Activated T-cell treated with anti-CD3 and anti-CD28 coated beads, Interleukin-2, amount 50 U/mL, for 1 hour (primary cell): ENCODE results near the gene LDLRAD1.
"Not testable (repeated sequence)": the region's sequence is repeated elsewhere in the genome, so short reads cannot be mapped to it uniquely, and the experiment has no call there.

Experiments
- DNase-seq: peaks from one replicate; pipeline ENCODE4 v3.0.0-alpha.2; 2020

LDLRAD1 gene

GRCh38 chr1:54016343-54017282, 1.4 kb downstream of the LDLRAD1 start:
- DNase-seq: no peak

- DNase-seq: no peak
These were observed 3.9 kb downstream of the LDLRAD1 start for GRCh38 chr1:54014009-54014629.

GRCh38 chr1:54013393-54014008, 4.5 kb downstream of the LDLRAD1 start:
- DNase-seq: no peak

GRCh38 chr1:54012863-54013262, 5.1 kb downstream of the LDLRAD1 start:
- no peak for DNase-seq

GRCh38 chr1:54012008-54012325, 6.0 kb downstream of the LDLRAD1 start:
- DNase-seq: no peak

- DNase-seq: no peak
These were observed 6.5 kb downstream of the LDLRAD1 start for GRCh38 chr1:54011316-54012007.

GRCh38 chr1:54010415-54011117, 7.4 kb downstream of the LDLRAD1 start:
- DNase-seq: no peak

GRCh38 chr1:54009406-54009805, 8.6 kb downstream of the LDLRAD1 start:
- no peak for DNase-seq

GRCh38 chr1:54008876-54009275, 9.1 kb downstream of the LDLRAD1 start:
- DNase-seq: no peak

GRCh38 chr1:54007613-54008012, 10.4 kb downstream of the LDLRAD1 start:
- no peak for DNase-seq

GRCh38 chr1:54006508-54006907, 11.5 kb downstream of the LDLRAD1 start:
- no peak for DNase-seq

- no peak for DNase-seq
These were observed 13.4 kb downstream of the LDLRAD1 start for GRCh38 chr1:54004481-54005049.

GRCh38 chr1:54003750-54004480, 14.1 kb downstream of the LDLRAD1 start:
- not testable (repeated sequence) for DNase-seq

GRCh38 chr1:54003249-54003646, 14.7 kb downstream of the LDLRAD1 start:
- no peak for DNase-seq

GRCh38 chr1:54002544-54003248, 15.3 kb downstream of the LDLRAD1 start:
- DNase-seq: no peak

- no peak for DNase-seq
These were observed 16.4 kb downstream of the LDLRAD1 start for GRCh38 chr1:54001591-54001990.

GRCh38 chr1:53999920-54000319, 18.1 kb downstream of the LDLRAD1 start:
- no peak for DNase-seq

GRCh38 chr1:53998223-53998622, 19.8 kb downstream of the LDLRAD1 start:
- no peak for DNase-seq

- no peak for DNase-seq
These were observed 22.3 kb downstream of the LDLRAD1 start for GRCh38 chr1:53995683-53996082.

GRCh38 chr1:53994516-53994915, 23.5 kb downstream of the LDLRAD1 start:
- DNase-seq: not testable (repeated sequence)
